HG02763 (cell line): ENCODE results near the gene KANSL1L.
A peak's percentile ranks its signal among the peaks of the same experiment; 100 is the strongest.
"Not testable (repeated sequence)": the region's sequence is repeated elsewhere in the genome, so short reads cannot be mapped to it uniquely, and the experiment has no call there.

Experiments
- ATAC-seq: cut with Tn5 transposase; IDR thresholded peaks from one replicate; pipeline ENCODE4 v1.9.1; 2021; ENCODE audit warnings: mild to moderate bottlenecking, moderate library complexity; ENCODE audit not compliant: unreplicated experiment

The KANSL1L gene

GRCh38 chr2:210171309-210172218 lies at the start of gene KANSL1L:
KANSL1L (minus strand) TSS chr2:210171409; CDS start chr2:210154582, 16,827 bp downstream.
- ATAC-seq: peak; percentile 72

- no peak for ATAC-seq
These were observed 43.9 kb upstream of the KANSL1L start for GRCh38 chr2:210215120-210215519.

GRCh38 chr2:210210185-210210584 lies 39.0 kb upstream of the KANSL1L start:
- no peak for ATAC-seq

- no peak for ATAC-seq
These were observed 36.7 kb upstream of the KANSL1L start for GRCh38 chr2:210207929-210208328.

- no peak for ATAC-seq
These were observed 32.3 kb upstream of the KANSL1L start for GRCh38 chr2:210203558-210203957.

- no peak for ATAC-seq
These were observed 31.9 kb upstream of the KANSL1L start for GRCh38 chr2:210203147-210203546.

GRCh38 chr2:210199854-210200253 lies 28.6 kb upstream of the KANSL1L start:
- ATAC-seq: no peak

GRCh38 chr2:210199186-210199765 lies 28.1 kb upstream of the KANSL1L start:
- no peak for ATAC-seq

GRCh38 chr2:210198326-210198725 lies 27.1 kb upstream of the KANSL1L start:
- ATAC-seq: no peak

GRCh38 chr2:210197720-210198119 lies 26.5 kb upstream of the KANSL1L start:
- no peak for ATAC-seq

GRCh38 chr2:210195101-210195852 lies 24.1 kb upstream of the KANSL1L start:
- no peak for ATAC-seq

- ATAC-seq: no peak
These were observed 19.1 kb upstream of the KANSL1L start for GRCh38 chr2:210190345-210190744.

- no peak for ATAC-seq
These were observed 18.4 kb upstream of the KANSL1L start for GRCh38 chr2:210189452-210190138.

GRCh38 chr2:210188755-210189154 lies 17.5 kb upstream of the KANSL1L start:
- ATAC-seq: no peak

- ATAC-seq: no peak
These were observed 17.0 kb upstream of the KANSL1L start for GRCh38 chr2:210188190-210188589.

GRCh38 chr2:210183936-210184335 lies 12.7 kb upstream of the KANSL1L start:
- ATAC-seq: not testable (repeated sequence)

GRCh38 chr2:210181606-210182088 lies 10.4 kb upstream of the KANSL1L start:
- ATAC-seq: not testable (repeated sequence)

- not testable (repeated sequence) for ATAC-seq
These were observed 9.9 kb upstream of the KANSL1L start for GRCh38 chr2:210181033-210181605.

- no peak for ATAC-seq
These were observed 9.3 kb upstream of the KANSL1L start for GRCh38 chr2:210180477-210180876.

GRCh38 chr2:210179351-210179990 lies 8.3 kb upstream of the KANSL1L start:
- no peak for ATAC-seq
